HuH-7.5 (cell line): ENCODE results near the gene BOK.
A peak's percentile ranks its signal among the peaks of the same experiment; 100 is the strongest.

Experiments
- DNase-seq: peaks from one replicate; pipeline ENCODE4 v3.0.0; 2011; ENCODE audit warnings: low spot score

BOK gene

GRCh38 chr2:241538838-241539615, 19.5 kb upstream of the BOK start:
- DNase-seq: no peak

GRCh38 chr2:241539616-241540374, 18.8 kb upstream of the BOK start:
- DNase-seq: no peak

GRCh38 chr2:241540401-241540770, 18.2 kb upstream of the BOK start:
- DNase-seq: no peak

GRCh38 chr2:241540771-241541561, 17.6 kb upstream of the BOK start:
- DNase-seq: no peak

- peak; percentile 8 for DNase-seq
Measured at GRCh38 chr2:241541564-241542277, 16.8 kb upstream of the BOK start.

- DNase-seq: peak; percentile 16
Measured at GRCh38 chr2:241542278-241542605, 16.3 kb upstream of the BOK start.

- no peak for DNase-seq
Measured at GRCh38 chr2:241545106-241545505, 13.4 kb upstream of the BOK start.

GRCh38 chr2:241545523-241546473, 12.7 kb upstream of the BOK start:
- no peak for DNase-seq

GRCh38 chr2:241546771-241547498, 11.6 kb upstream of the BOK start:
- DNase-seq: peak; percentile 61

- DNase-seq: no peak
Measured at GRCh38 chr2:241547781-241548450, 10.6 kb upstream of the BOK start.

GRCh38 chr2:241548451-241548835, 10.1 kb upstream of the BOK start:
- DNase-seq: no peak

GRCh38 chr2:241550616-241551580, 7.6 kb upstream of the BOK start:
- no peak for DNase-seq

GRCh38 chr2:241551599-241551997, 6.9 kb upstream of the BOK start:
- DNase-seq: no peak

GRCh38 chr2:241551998-241552737, 6.4 kb upstream of the BOK start:
- peak; percentile 64 for DNase-seq

GRCh38 chr2:241553512-241553830, 5.1 kb upstream of the BOK start:
- no peak for DNase-seq

- DNase-seq: no peak
Measured at GRCh38 chr2:241553981-241554380, 4.6 kb upstream of the BOK start.

GRCh38 chr2:241554610-241555322, 3.8 kb upstream of the BOK start:
- no peak for DNase-seq
